Panc1 (cell line): Measurements from ENCODE around the gene CHI3L1. TPM values are rescaled to one million over a fixed set of nuclear protein-coding genes. Genes with fewer than 3 reads are reported as not detected.

ENCODE experiments used
- ATAC-seq: fragments of 200-7000 bp; cut with Tn5 transposase; 2 replicates; pipeline ENCODE4 v1.9.1; 2020; ENCODE audit warnings: mild to moderate bottlenecking, moderate library complexity
- BruUV-seq: library from RNA; stranded (reverse); fragments of 400-500 nt; replicated peaks from 2 replicates; lab custom pipeline; 2021; lab: Mats Ljungman, UMichigan
- CTCF ChIA-PET: fragments of 300-600 bp; sonication (Branson Sonifier 250); formaldehyde crosslinking; loops from one replicate; lab custom pipeline; 2022; ENCODE audit warnings: antibody characterized with exemption; lab: Charles Lee
- POLR2A ChIA-PET: fragments of 300-600 bp; sonication (Branson Sonifier 250); formaldehyde crosslinking; loops from one replicate; lab custom pipeline; 2022; ENCODE audit warnings: antibody characterized with exemption; lab: Charles Lee
- DNase-seq: peaks from one replicate; pipeline ENCODE4 v3.0.0-alpha.2; 2010; ENCODE audit warnings: low read depth, low spot score
- H3K27ac ChIP-seq: 2 replicates; pipeline ENCODE4 v1.5.1; 2011; ENCODE audit warnings: mild to moderate bottlenecking, low read length, inconsistent platforms
- H3K27me3 ChIP-seq: fragments of 200-500 bp; sonication (Bioruptor generic); 2 replicates; pipeline ENCODE4 v1.6.0; 2014; ENCODE audit warnings: low read length, inconsistent platforms; ENCODE audit not compliant: control insufficient read depth, insufficient read depth
- H3K36me3 ChIP-seq: fragments of 200-500 bp; sonication (Bioruptor generic); 2 replicates; pipeline ENCODE4 v1.5.1; 2014; ENCODE audit warnings: inconsistent platforms, mild to moderate bottlenecking, low read length, moderate library complexity; ENCODE audit not compliant: control insufficient read depth, insufficient read depth
- H3K4me1 ChIP-seq: 2 replicates; pipeline ENCODE4 v1.5.1; 2011; ENCODE audit warnings: inconsistent platforms, mild to moderate bottlenecking, low read length, moderate library complexity; ENCODE audit not compliant: control insufficient read depth, insufficient read depth
- H3K4me3 ChIP-seq, 2 experiments: 2 replicates each; pipeline ENCODE4 v1.5.1; 2011 to 2012; ENCODE audit warnings: low read depth in 2 of 2, low read length in 2 of 2, mild to moderate bottlenecking in 2 of 2, inconsistent platforms in 1 of 2, moderate library complexity in 1 of 2
- H3K9me3 ChIP-seq: fragments of 200-500 bp; sonication (Bioruptor generic); 2 replicates; pipeline ENCODE4 v1.5.1; 2014; ENCODE audit warnings: low read depth, mild to moderate bottlenecking, inconsistent platforms, low read length, moderate library complexity; ENCODE audit not compliant: control insufficient read depth, insufficient read depth
- CTCF ChIP-seq: fragments of 450-650 bp; IDR thresholded peaks from 2 replicates; pipeline ENCODE4 v1.5.1; 2017; ENCODE audit warnings: mild to moderate bottlenecking
- POLR2AphosphoS5 ChIP-seq: IDR thresholded peaks from 2 replicates; pipeline ENCODE4 v1.6.1; 2012; ENCODE audit warnings: mild to moderate bottlenecking, low read depth, low read length, moderate library complexity
- REST ChIP-seq, 2 experiments: IDR thresholded peaks; 2 replicates each; pipeline ENCODE4 v1.6.1; 2011 to 2012; ENCODE audit warnings: low read depth in 2 of 2, control low read depth in 1 of 2, low read length in 1 of 2, mild to moderate bottlenecking in 1 of 2, moderate library complexity in 1 of 2; ENCODE audit not compliant: insufficient read depth in 1 of 2
- SIN3A ChIP-seq: IDR thresholded peaks from 2 replicates; pipeline ENCODE4 v1.6.1; 2012; ENCODE audit warnings: low read depth, mild to moderate bottlenecking, low read length, moderate library complexity, borderline replicate concordance; ENCODE audit not compliant: insufficient read depth
- TCF7L2 ChIP-seq: IDR thresholded peaks from 2 replicates; pipeline ENCODE4 v1.6.1; 2011; ENCODE audit warnings: mild to moderate bottlenecking, low read depth, low read length, inconsistent platforms
- in situ Hi-C: cut with HindIII; loops from 2 replicates; pipeline ENCODE4 v1.10.0; 2016; ENCODE audit warnings: low sequenced_read_pairs, low pct_unique_long_range_greater_than_20kb
- intact Hi-C: fragments of 100-400 bp; cut with micrococcal nuclease; formaldehyde crosslinking; loops from one replicate; pipeline ENCODE4 v1.10.0; 2022; ENCODE audit not compliant: unreplicated experiment
- total RNA-seq: library from RNA; stranded (reverse); gene quantifications from one replicate; pipeline ENCODE4 v1.2.1, GENCODE V29; 2021; ENCODE audit not compliant: unreplicated experiment

Gene CHI3L1
- total RNA-seq, 1 experiment from 2014 or later: 0.10 TPM

- no peak overlapping the region for H3K4me3 ChIP-seq
- no peak for TF ChIP-seq CTCF
- TF ChIP-seq REST (IDR thresholded peaks at IDR 0.05; ENCODE audit: insufficient read depth in 1 of 2, low read depth in 2 of 2, low read length in 1 of 2): no peak
- TF ChIP-seq TCF7L2: no peak
- TF ChIP-seq SIN3A: no peak
- no peak for TF ChIP-seq POLR2AphosphoS5
- BruUV-seq: no TSS peak
- DNase-seq: no peak
- CTCF ChIA-PET: interaction anchor here (1.2 kb wide), 1 partner anchor 12 kb away, joined by 3 read pairs; no protein-coding TSS in a partner anchor
- no peaks in the 10 kb centered on the region for H3K27me3 ChIP-seq
- in situ Hi-C loops: no loop called here
- no peak for ATAC-seq
- H3K36me3 ChIP-seq: no peaks in the 10 kb centered on the region
- no peaks in the 10 kb centered on the region; the same call in none of the 2 replicates for H3K4me1 ChIP-seq
- POLR2A ChIA-PET: no interaction called here
- H3K27ac ChIP-seq: no peak overlapping the region
- no peaks in the 10 kb centered on the region for H3K9me3 ChIP-seq
- intact Hi-C loops: no loop called here
These were observed 52.4 kb downstream of the CHI3L1 start for GRCh38 chr1:203133970-203134725.

DNA sequence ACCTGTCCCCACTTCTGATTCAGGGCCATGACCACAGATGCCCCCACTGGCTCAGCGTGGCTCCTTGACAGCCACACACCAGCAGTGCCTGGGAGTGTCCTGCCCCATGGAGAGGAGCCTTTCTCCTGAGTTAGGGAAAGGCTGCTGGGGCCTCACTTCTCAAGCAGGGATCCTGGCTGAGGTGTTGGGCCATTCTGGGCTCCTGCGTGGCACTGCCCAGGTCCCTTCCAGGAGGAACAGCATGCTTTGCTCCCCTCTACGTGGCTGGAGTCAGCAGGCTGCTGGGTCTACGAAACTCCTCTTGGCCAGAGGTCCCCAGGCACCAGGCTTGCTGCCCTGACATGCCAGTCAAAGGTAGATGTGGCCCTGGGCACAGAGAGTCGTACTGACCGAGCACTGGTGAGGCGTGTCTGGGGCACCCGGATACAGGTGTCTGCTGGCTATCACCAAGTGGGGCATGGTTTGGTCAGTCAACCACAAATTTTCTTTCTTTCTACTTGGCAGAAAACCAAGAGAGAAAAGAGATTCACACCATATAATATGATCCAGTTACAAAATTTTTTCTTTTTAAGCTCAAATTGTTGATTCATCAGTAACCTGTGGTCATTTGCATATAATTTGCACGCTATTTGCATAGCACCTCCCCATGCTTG, 54.8 kb downstream of the CHI3L1 start:
- H3K9me3 ChIP-seq: no peaks in the 10 kb centered on the region
- DNase-seq (no peak), ATAC-seq (no peak)
- peaks cover 15% of the 10 kb centered on the region for H3K4me1 ChIP-seq
- no TSS peak for BruUV-seq
- intact Hi-C loops (no loop called here), in situ Hi-C loops (no loop called here)
- no peak overlapping the region for H3K27ac ChIP-seq
- ChIA-PET POLR2A (no interaction called here), CTCF (no interaction called here)
- H3K27me3 ChIP-seq: peaks cover 4% of the 10 kb centered on the region
- H3K4me3 ChIP-seq: no peak overlapping the region
- TF ChIP-seq POLR2AphosphoS5 (no peak), TCF7L2 (no peak), REST (IDR thresholded peaks at IDR 0.05; ENCODE audit: insufficient read depth in 1 of 2, low read depth in 2 of 2, low read length in 1 of 2) (no peak), CTCF (no peak), SIN3A (no peak)
- H3K36me3 ChIP-seq: no peaks in the 10 kb centered on the region
